ENCODE results near the gene IL10RB. TPM values are rescaled to one million over a fixed set of nuclear protein-coding genes. Genes with fewer than 3 reads are reported as not detected.
A peak's percentile ranks its signal among the peaks of the same experiment; 100 is the strongest.

IL10RB gene
- total RNA-seq, 1 donor from 2014 or later: 37.9 TPM

- Mint-ChIP-seq H3K4me3 (no peak overlapping the region), H3K27me3 (no peaks in the 10 kb centered on the region), H3K36me3 (ENCODE audit: low read depth) (peaks cover 51% of the 10 kb centered on the region), H3K9me3 (no peaks in the 10 kb centered on the region), H3K4me1 (peaks cover 52% of the 10 kb centered on the region), H3K27ac (peak overlapping the region; percentile 30)
- intact Hi-C loops (cut with micrococcal nuclease): no loop called here
- POLR2A ChIA-PET: interaction anchor here (1.2 to 1.6 kb wide), 3 partner anchors 33 to 68 kb away, joined by 3 to 4 read pairs (median 3); partner anchors contain the start of gene IFNAR1
- TF ChIP-seq CTCF (IDR thresholded peaks at IDR 0.05): no peak
- ATAC-seq (ENCODE audit: low read depth) (no peak), DNase-seq (no peak)
- CTCF ChIA-PET: no interaction called here
These were observed 3.2 kb upstream of the IL10RB start for GRCh38 chr21:33262921-33263320.

- CTCF ChIA-PET: interaction anchor here (2.1 to 2.2 kb wide), 2 partner anchors 65 to 180 kb away, joined by 9 to 16 read pairs; no protein-coding TSS in a partner anchor
- H3K27me3 Mint-ChIP-seq: no peaks in the 10 kb centered on the region
- intact Hi-C loops (cut with micrococcal nuclease): no loop called here
These were observed 1.6 kb upstream of the IL10RB start for GRCh38 chr21:33264561-33264960.

GRCh38 chr21:33265664-33266049, 510 bp upstream of the IL10RB start:
- peak overlapping the region; percentile 92 for H3K4me3 Mint-ChIP-seq
- no peaks in the 10 kb centered on the region for H3K27me3 Mint-ChIP-seq
- peak; percentile 40 for DNase-seq
- peaks cover 66% of the 10 kb centered on the region for H3K4me1 Mint-ChIP-seq
- peak overlapping the region; percentile 95 for H3K27ac Mint-ChIP-seq
- intact Hi-C loops (cut with micrococcal nuclease): loop anchor here (1.0 to 5.0 kb wide), 10 partner anchors 18 to 377 kb away; partner anchors contain the start of genes CRYZL1, IFNAR1, IFNAR2 and ITSN1
- ChIA-PET CTCF (interaction anchor here (0.8 to 3.0 kb wide), 8 partner anchors 8 to 179 kb away, joined by 3 to 21 read pairs (median 6); partner anchors contain the start of gene IFNAR1), POLR2A (interaction anchor here (0.6 to 5.6 kb wide), 30 partner anchors 9 to 494 kb away, joined by 3 to 51 read pairs (median 6); partner anchors contain the start of genes IFNAR1, IFNAR2, PAXBP1 and SON)
- no peaks in the 10 kb centered on the region for H3K9me3 Mint-ChIP-seq
- peak; percentile 72 for ATAC-seq (ENCODE audit: low read depth)
- TF ChIP-seq CTCF (IDR thresholded peaks at IDR 0.05): no peak
- peaks cover 50% of the 10 kb centered on the region for H3K36me3 Mint-ChIP-seq (ENCODE audit: low read depth)

More at GRCh38 chr21:33264561-33264960, 1.6 kb upstream of the IL10RB start:
- no peak for ATAC-seq (ENCODE audit: low read depth)
- peaks cover 48% of the 10 kb centered on the region for H3K36me3 Mint-ChIP-seq (ENCODE audit: low read depth)
- peaks cover 63% of the 10 kb centered on the region for H3K4me1 Mint-ChIP-seq
- POLR2A ChIA-PET: interaction anchor here (2.6 to 4.5 kb wide), 4 partner anchors 27 to 96 kb away, joined by 14 to 51 read pairs (median 29); partner anchors contain the start of gene IFNAR1
- no peak overlapping the region for H3K4me3 Mint-ChIP-seq
- no peak for DNase-seq
- peak overlapping the region; percentile 95 for H3K27ac Mint-ChIP-seq
- TF ChIP-seq CTCF (IDR thresholded peaks at IDR 0.05): no peak
- H3K9me3 Mint-ChIP-seq: no peaks in the 10 kb centered on the region

- Mint-ChIP-seq H3K4me3 (peak overlapping the region; percentile 92), H3K27ac (peak overlapping the region; percentile 84), H3K9me3 (no peaks in the 10 kb centered on the region), H3K36me3 (ENCODE audit: low read depth) (peaks cover 59% of the 10 kb centered on the region), H3K27me3 (no peaks in the 10 kb centered on the region), H3K4me1 (peaks cover 62% of the 10 kb centered on the region)
- POLR2A ChIA-PET: interaction anchor here (0.8 to 5.6 kb wide), 25 partner anchors 13 to 276 kb away, joined by 3 to 51 read pairs (median 9); partner anchors contain the start of genes IFNAR1, IFNAR2, SON and TMEM50B
- no peak for DNase-seq
- intact Hi-C loops (cut with micrococcal nuclease): loop anchor here (1.0 to 5.0 kb wide), 6 partner anchors 28 to 376 kb away; partner anchors contain the start of genes CRYZL1, IFNAR1, IFNAR2 and ITSN1
- TF ChIP-seq CTCF (IDR thresholded peaks at IDR 0.05): no peak
- ATAC-seq (ENCODE audit: low read depth): no peak
- CTCF ChIA-PET: interaction anchor here (1.4 to 3.0 kb wide), 6 partner anchors 58 to 178 kb away, joined by 5 to 21 read pairs (median 10); partner anchors contain the start of gene IFNAR1
These were observed 595 bp downstream of the IL10RB start for GRCh38 chr21:33266789-33267135.

- ATAC-seq (ENCODE audit: low read depth) (no peak), DNase-seq (no peak)
- Mint-ChIP-seq H3K4me3 (peak overlapping the region; percentile 92), H3K36me3 (ENCODE audit: low read depth) (peaks cover 62% of the 10 kb centered on the region), H3K9me3 (no peaks in the 10 kb centered on the region), H3K4me1 (peaks cover 62% of the 10 kb centered on the region), H3K27me3 (no peaks in the 10 kb centered on the region), H3K27ac (peak overlapping the region; percentile 84)
- intact Hi-C loops (cut with micrococcal nuclease): loop anchor here (2.0 to 5.0 kb wide), 2 partner anchors 168 to 375 kb away; partner anchors contain the start of genes CRYZL1 and ITSN1
- CTCF ChIA-PET: interaction anchor here (1.4 to 3.0 kb wide), 3 partner anchors 59 to 93 kb away, joined by 5 to 21 read pairs (median 11); no protein-coding TSS in a partner anchor
- POLR2A ChIA-PET: interaction anchor here (0.6 to 5.6 kb wide), 23 partner anchors 12 to 276 kb away, joined by 3 to 51 read pairs (median 11); partner anchors contain the start of genes IFNAR1, IFNAR2, SON and TMEM50B
- TF ChIP-seq CTCF (IDR thresholded peaks at IDR 0.05): no peak
These were observed 1.1 kb downstream of the IL10RB start for GRCh38 chr21:33267250-33267649.
